ENCODE data around the gene ALPK1.

Gene ALPK1

DNA sequence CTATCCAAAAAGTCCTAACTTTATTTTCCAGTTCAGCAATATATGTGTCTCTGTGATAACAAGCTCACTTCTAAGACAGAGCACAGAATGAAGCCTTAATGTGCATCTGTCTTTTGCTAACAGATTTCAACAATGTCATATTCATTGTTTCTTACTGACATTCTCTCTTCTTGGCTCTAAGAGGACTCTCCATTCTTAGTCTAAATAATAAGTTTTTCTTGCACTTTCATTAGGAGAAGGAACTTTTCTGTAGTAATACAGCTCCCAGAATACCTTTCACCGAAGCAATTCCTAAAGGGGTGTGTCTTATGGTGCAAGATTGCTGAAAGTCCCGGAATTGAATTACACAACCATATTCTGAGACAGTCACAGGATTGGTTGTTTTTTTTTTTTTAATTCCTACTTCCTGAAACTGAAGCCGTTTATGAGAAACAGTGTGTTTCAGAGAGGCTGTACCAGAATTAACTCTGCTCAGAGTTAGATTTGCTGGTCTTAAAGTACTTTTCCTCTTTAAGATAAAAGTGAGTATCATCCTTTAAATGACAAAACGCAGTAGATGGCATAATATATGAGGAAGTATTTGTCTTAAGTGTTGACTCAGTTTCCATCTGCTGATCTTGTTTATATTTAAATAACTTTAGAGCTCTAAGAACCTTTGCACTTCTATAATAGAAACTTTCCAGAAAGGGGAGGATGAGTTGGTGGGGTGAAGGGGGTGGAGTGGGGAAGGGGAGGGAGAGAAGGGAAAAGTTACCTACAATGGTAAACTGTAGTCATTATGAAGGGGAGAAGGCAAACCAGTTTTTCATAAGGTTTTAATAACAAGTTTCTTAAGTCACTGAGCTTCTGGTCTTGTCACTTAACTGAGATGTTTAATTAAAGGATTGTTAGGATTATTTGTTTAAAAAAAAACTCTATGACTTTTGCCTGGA lies at the start of gene ALPK1:
ALPK1 (plus strand) TSS at position 421 of the 932 bp plus-strand sequence.
- H3K9ac ChIP-seq (ENCODE audit: insufficient read length, low read depth), result no peak within 1 kb of the TSS
- TF ChIP-seq YY1 (IDR thresholded peaks at IDR 0.05; ENCODE audit: insufficient read depth, insufficient read length) (no peak), ZNF274 (IDR thresholded peaks at IDR 0.05; ENCODE audit: low read depth, low read length) (no peak), SUZ12 (IDR thresholded peaks at IDR 0.05; ENCODE audit: extremely low read depth, insufficient read depth, insufficient read length) (no peak)
- DNase-seq (ENCODE audit: low read depth, low spot score), result no peak
- H3K9me3 ChIP-seq (ENCODE audit: insufficient read depth, low read length), result no peaks in the 10 kb centered on the region
- H3K36me3 ChIP-seq (ENCODE audit: insufficient read depth, insufficient read length, low read length), result no peaks in the 10 kb centered on the region
- no peaks in the 10 kb centered on the region for H3K4me1 ChIP-seq (ENCODE audit: insufficient read depth, insufficient read length)
- H3K27me3 ChIP-seq (ENCODE audit: insufficient read depth, insufficient read length), result no peaks in the 10 kb centered on the region
- no peak within 1 kb of the TSS for H3K4me3 ChIP-seq (ENCODE audit: insufficient read length, low read depth)

DNA sequence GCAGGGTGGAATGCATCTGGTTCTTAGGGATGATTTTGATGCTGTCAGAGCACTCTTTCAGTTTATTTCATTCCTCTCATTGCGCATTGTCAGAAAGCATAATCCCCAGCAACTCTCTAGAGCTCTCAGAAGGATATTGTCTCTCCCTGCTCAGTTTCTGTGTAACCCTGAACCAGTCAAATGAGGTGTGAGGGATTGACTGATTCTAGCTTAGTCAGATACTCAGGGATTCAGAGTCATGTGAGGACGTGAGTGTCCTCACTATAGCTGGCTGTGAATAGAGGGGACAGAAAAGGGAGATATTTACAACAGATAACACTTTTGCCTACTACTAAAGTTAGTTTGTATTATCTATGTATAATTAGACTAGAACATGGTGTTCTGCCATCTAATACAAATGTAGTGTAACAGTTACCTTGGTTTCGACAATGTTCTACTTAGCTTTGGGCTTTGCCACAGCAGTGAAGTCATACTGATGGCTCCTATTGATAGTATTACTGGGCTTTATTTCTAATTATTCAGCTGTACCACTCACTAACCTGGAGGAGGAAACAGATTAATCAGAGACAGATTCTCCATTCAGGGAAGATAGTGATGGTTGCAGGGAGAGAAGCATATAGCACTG lies 46.0 kb upstream of the ALPK1 start:
- Histone ChIP-seq H3K27me3 (ENCODE audit: insufficient read depth, insufficient read length) (no peaks in the 10 kb centered on the region), H3K36me3 (ENCODE audit: insufficient read depth, insufficient read length, low read length) (peaks cover 3% of the 10 kb centered on the region), H3K9me3 (ENCODE audit: insufficient read depth, low read length) (no peaks in the 10 kb centered on the region), H3K9ac (ENCODE audit: insufficient read length, low read depth) (no peak overlapping the region), H3K4me1 (ENCODE audit: insufficient read depth, insufficient read length) (no peaks in the 10 kb centered on the region), H3K4me3 (ENCODE audit: insufficient read length, low read depth) (no peak overlapping the region)
- no peak for DNase-seq (ENCODE audit: low read depth, low spot score)
- no peak for TF ChIP-seq ZNF274 (IDR thresholded peaks at IDR 0.05; ENCODE audit: low read depth, low read length)
- no peak for TF ChIP-seq YY1 (IDR thresholded peaks at IDR 0.05; ENCODE audit: insufficient read depth, insufficient read length)
- TF ChIP-seq SUZ12 (IDR thresholded peaks at IDR 0.05; ENCODE audit: extremely low read depth, insufficient read depth, insufficient read length), result no peak

DNA sequence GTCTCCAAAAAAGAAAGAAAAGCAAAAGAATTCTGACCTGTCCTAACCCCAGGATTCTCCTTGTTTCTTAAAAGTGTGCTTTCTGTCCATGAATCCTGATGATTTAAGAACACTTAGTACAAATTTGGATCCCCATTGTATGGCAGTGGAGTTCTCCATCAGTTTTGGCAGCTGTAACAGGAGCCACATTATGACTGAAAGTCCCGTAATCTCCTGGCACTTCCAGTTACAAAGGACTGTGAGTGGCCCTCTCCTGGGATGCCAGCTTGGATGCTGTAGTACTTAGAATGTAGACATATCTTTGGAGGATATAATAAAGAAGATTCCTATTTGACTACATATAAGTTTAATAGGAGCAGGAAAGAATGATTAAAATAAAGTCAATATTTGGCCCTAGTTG lies 44.9 kb upstream of the ALPK1 start:
- no peak for DNase-seq (ENCODE audit: low read depth, low spot score)
- TF ChIP-seq SUZ12 (IDR thresholded peaks at IDR 0.05; ENCODE audit: extremely low read depth, insufficient read depth, insufficient read length) (no peak), ZNF274 (IDR thresholded peaks at IDR 0.05; ENCODE audit: low read depth, low read length) (no peak), YY1 (IDR thresholded peaks at IDR 0.05; ENCODE audit: insufficient read depth, insufficient read length) (no peak)
- Histone ChIP-seq H3K4me3 (ENCODE audit: insufficient read length, low read depth) (no peak overlapping the region), H3K9me3 (ENCODE audit: insufficient read depth, low read length) (no peaks in the 10 kb centered on the region), H3K36me3 (ENCODE audit: insufficient read depth, insufficient read length, low read length) (peaks cover 3% of the 10 kb centered on the region), H3K9ac (ENCODE audit: insufficient read length, low read depth) (no peak overlapping the region), H3K4me1 (ENCODE audit: insufficient read depth, insufficient read length) (no peaks in the 10 kb centered on the region), H3K27me3 (ENCODE audit: insufficient read depth, insufficient read length) (no peaks in the 10 kb centered on the region)

DNA sequence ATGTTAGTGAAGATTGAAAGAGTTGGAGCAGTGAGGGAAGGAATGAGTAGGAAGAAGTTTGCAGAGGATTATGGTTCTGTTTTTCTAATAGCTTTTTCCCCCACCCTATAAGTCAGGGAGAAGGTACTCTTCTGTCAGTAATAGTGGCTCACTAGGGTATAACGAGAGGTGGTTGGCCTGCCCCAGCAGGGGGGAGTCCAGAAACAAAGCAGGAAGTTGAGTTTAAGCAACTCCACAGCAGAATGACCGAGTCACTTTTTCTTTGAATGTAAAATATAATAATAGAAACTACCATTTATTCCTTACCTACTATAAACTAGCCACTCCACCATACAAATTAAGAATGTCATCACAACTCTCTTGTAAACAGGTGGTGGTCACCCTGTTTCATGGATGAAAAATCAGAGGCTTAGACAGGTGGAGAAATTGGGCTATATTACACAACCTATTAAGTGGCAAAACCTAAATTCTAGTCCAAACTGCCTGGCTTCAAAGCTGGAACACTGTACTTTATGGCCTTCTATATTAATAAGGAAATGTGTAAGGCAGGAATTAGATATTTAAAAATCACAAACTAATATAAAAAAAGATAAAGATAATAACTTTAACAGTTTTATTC lies 43.7 kb upstream of the ALPK1 start:
- Histone ChIP-seq H3K9ac (ENCODE audit: insufficient read length, low read depth) (no peak overlapping the region), H3K9me3 (ENCODE audit: insufficient read depth, low read length) (no peaks in the 10 kb centered on the region), H3K4me1 (ENCODE audit: insufficient read depth, insufficient read length) (no peaks in the 10 kb centered on the region), H3K27me3 (ENCODE audit: insufficient read depth, insufficient read length) (no peaks in the 10 kb centered on the region), H3K36me3 (ENCODE audit: insufficient read depth, insufficient read length, low read length) (peaks cover 3% of the 10 kb centered on the region), H3K4me3 (ENCODE audit: insufficient read length, low read depth) (no peak overlapping the region)
- DNase-seq (ENCODE audit: low read depth, low spot score), result no peak
- no peak for TF ChIP-seq SUZ12 (IDR thresholded peaks at IDR 0.05; ENCODE audit: extremely low read depth, insufficient read depth, insufficient read length)
- TF ChIP-seq ZNF274 (IDR thresholded peaks at IDR 0.05; ENCODE audit: low read depth, low read length), result no peak
- no peak for TF ChIP-seq YY1 (IDR thresholded peaks at IDR 0.05; ENCODE audit: insufficient read depth, insufficient read length)

DNA sequence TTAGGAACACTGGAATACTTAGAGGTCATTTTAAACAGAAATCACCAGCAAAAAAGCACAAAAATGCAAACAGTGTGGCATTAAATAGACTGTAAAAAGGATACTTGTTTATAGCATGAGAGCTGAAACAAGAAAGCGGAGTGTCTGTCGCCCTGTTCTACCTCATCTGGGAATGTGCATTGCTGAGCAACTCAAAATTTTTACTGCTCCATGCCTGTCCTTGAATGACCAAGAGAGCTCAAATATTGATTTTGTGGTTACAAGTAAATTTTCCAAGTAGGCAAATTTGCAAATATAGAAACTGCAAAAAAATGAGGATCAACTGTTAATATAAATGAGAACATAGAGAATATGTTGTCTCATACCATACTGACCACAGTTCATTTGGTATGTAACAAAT lies 40.1 kb upstream of the ALPK1 start:
- Histone ChIP-seq H3K9ac (ENCODE audit: insufficient read length, low read depth) (no peak overlapping the region), H3K4me1 (ENCODE audit: insufficient read depth, insufficient read length) (no peaks in the 10 kb centered on the region), H3K4me3 (ENCODE audit: insufficient read length, low read depth) (no peak overlapping the region), H3K36me3 (ENCODE audit: insufficient read depth, insufficient read length, low read length) (peaks cover 21% of the 10 kb centered on the region), H3K9me3 (ENCODE audit: insufficient read depth, low read length) (no peaks in the 10 kb centered on the region), H3K27me3 (ENCODE audit: insufficient read depth, insufficient read length) (no peaks in the 10 kb centered on the region)
- TF ChIP-seq SUZ12 (IDR thresholded peaks at IDR 0.05; ENCODE audit: extremely low read depth, insufficient read depth, insufficient read length), result no peak
- TF ChIP-seq ZNF274 (IDR thresholded peaks at IDR 0.05; ENCODE audit: low read depth, low read length), result no peak
- no peak for TF ChIP-seq YY1 (IDR thresholded peaks at IDR 0.05; ENCODE audit: insufficient read depth, insufficient read length)
- DNase-seq (ENCODE audit: low read depth, low spot score), result no peak

DNA sequence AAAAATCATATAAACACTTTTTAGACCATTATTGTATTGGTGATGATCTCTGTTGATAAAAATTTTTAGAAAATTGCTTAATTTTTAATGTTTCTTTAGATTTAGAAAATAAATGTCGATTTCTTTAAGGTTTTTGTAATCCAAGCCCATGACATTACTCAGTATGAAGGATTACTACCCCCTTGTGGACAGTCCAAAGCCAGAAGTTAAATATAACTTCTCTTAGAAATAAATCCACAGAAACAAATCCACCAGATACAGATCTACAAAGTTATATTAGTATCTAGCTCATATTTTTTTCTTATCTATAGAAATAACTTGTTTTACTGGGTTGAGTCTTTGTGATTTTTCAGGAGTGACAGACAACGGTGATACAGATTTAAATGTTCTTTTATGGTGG lies 30.3 kb upstream of the ALPK1 start:
- Histone ChIP-seq H3K9ac (ENCODE audit: insufficient read length, low read depth) (no peak overlapping the region), H3K27me3 (ENCODE audit: insufficient read depth, insufficient read length) (no peaks in the 10 kb centered on the region), H3K9me3 (ENCODE audit: insufficient read depth, low read length) (no peaks in the 10 kb centered on the region), H3K4me1 (ENCODE audit: insufficient read depth, insufficient read length) (no peaks in the 10 kb centered on the region), H3K4me3 (ENCODE audit: insufficient read length, low read depth) (no peak overlapping the region), H3K36me3 (ENCODE audit: insufficient read depth, insufficient read length, low read length) (peaks cover 18% of the 10 kb centered on the region)
- no peak for DNase-seq (ENCODE audit: low read depth, low spot score)
- TF ChIP-seq YY1 (IDR thresholded peaks at IDR 0.05; ENCODE audit: insufficient read depth, insufficient read length) (no peak), ZNF274 (IDR thresholded peaks at IDR 0.05; ENCODE audit: low read depth, low read length) (no peak), SUZ12 (IDR thresholded peaks at IDR 0.05; ENCODE audit: extremely low read depth, insufficient read depth, insufficient read length) (no peak)

DNA sequence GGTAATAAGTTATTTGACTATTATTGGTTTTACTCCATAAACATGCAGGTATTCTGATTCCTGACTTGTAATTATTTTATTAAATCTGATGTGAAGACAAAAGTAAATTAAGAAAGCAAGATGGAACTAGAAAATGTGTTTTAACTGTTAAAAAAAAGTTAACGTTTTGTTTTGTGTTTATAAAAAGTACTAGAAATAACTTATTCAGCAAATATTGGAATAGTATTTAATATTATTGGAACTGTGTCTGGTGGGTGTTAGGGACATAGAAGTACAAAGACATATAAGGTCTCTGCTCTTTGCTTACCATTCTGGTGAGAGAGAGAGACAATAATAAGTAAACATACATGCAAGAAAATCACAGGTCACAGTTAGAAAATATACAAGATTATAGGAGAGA lies 27.1 kb upstream of the ALPK1 start:
- no peak for TF ChIP-seq SUZ12 (IDR thresholded peaks at IDR 0.05; ENCODE audit: extremely low read depth, insufficient read depth, insufficient read length)
- TF ChIP-seq YY1 (IDR thresholded peaks at IDR 0.05; ENCODE audit: insufficient read depth, insufficient read length), result no peak
- no peak for TF ChIP-seq ZNF274 (IDR thresholded peaks at IDR 0.05; ENCODE audit: low read depth, low read length)
- peaks cover 6% of the 10 kb centered on the region for H3K9me3 ChIP-seq (ENCODE audit: insufficient read depth, low read length)
- no peak overlapping the region for H3K9ac ChIP-seq (ENCODE audit: insufficient read length, low read depth)
- no peak overlapping the region for H3K4me3 ChIP-seq (ENCODE audit: insufficient read length, low read depth)
- peaks cover 15% of the 10 kb centered on the region for H3K36me3 ChIP-seq (ENCODE audit: insufficient read depth, insufficient read length, low read length)
- no peaks in the 10 kb centered on the region for H3K4me1 ChIP-seq (ENCODE audit: insufficient read depth, insufficient read length)
- DNase-seq (ENCODE audit: low read depth, low spot score), result no peak
- no peaks in the 10 kb centered on the region for H3K27me3 ChIP-seq (ENCODE audit: insufficient read depth, insufficient read length)

Measured in NT2/D1 (cell line).